Upper lobe of left lung (tissue), 4 donors: Measurements from ENCODE around the gene ULK4.

Experiments used
- EP300 ChIP-seq, 4 donors: sonication (generic); formaldehyde crosslinking; IDR thresholded peaks; one replicate each; pipeline ENCODE4 v1.5.1; 2017; ENCODE audit warnings: antibody characterized with exemption in 4 of 4, control low read depth in 2 of 4
- POLR2A ChIP-seq, 4 donors: fragments of 450-650 bp; IDR thresholded peaks; one replicate each; pipeline ENCODE4 v1.5.1; 2016 to 2017; ENCODE audit warnings: antibody characterized with exemption in 4 of 4, mild to moderate bottlenecking in 2 of 4
- POLR2AphosphoS5 ChIP-seq, 2 donors: sonication (generic); formaldehyde crosslinking; IDR thresholded peaks; one replicate each; pipeline ENCODE4 v1.5.1; 2017; ENCODE audit warnings: antibody characterized with exemption in 2 of 2
- TF ChIP-seq, protein P1 (sequence below), 6 experiments: fragments of 450-650 bp in 4 of 6; fragments of 200-600 bp in 2 of 6; sonication (generic) in 2 of 6; IDR thresholded peaks; one replicate each; pipeline ENCODE4 v1.5.1; 2016 to 2019; ENCODE audit warnings: antibody characterized with exemption in 6 of 6

GRCh38 chr3:41627477-41628087 is 334.3 kb downstream of the ULK4 start:
- TF ChIP-seq, protein P1, sequence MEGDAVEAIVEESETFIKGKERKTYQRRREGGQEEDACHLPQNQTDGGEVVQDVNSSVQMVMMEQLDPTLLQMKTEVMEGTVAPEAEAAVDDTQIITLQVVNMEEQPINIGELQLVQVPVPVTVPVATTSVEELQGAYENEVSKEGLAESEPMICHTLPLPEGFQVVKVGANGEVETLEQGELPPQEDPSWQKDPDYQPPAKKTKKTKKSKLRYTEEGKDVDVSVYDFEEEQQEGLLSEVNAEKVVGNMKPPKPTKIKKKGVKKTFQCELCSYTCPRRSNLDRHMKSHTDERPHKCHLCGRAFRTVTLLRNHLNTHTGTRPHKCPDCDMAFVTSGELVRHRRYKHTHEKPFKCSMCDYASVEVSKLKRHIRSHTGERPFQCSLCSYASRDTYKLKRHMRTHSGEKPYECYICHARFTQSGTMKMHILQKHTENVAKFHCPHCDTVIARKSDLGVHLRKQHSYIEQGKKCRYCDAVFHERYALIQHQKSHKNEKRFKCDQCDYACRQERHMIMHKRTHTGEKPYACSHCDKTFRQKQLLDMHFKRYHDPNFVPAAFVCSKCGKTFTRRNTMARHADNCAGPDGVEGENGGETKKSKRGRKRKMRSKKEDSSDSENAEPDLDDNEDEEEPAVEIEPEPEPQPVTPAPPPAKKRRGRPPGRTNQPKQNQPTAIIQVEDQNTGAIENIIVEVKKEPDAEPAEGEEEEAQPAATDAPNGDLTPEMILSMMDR (IDR thresholded peaks at IDR 0.05) = no peak
- TF ChIP-seq POLR2A (IDR thresholded peaks at IDR 0.05) (no peak), EP300 (IDR thresholded peaks at IDR 0.05) (no peak), POLR2AphosphoS5 (IDR thresholded peaks at IDR 0.05) (no peak)
